ENCODE data around the gene SRP9. TPM values are rescaled to one million over a fixed set of nuclear protein-coding genes. Genes with fewer than 3 reads are reported as not detected.
"Not testable (repeated sequence)": the region's sequence is repeated elsewhere in the genome, so short reads cannot be mapped to it uniquely, and the experiment has no call there.

SRP9 gene
- total and polyA plus RNA-seq, 4 experiments from 2014 or later: 141 to 500 (median 220) TPM

- Mint-ChIP-seq H3K4me1 (peaks cover 0 to 38% (median 27%) of the 10 kb centered on the region in 4 donors), H3K27me3 (no peaks in the 10 kb centered on the region), H3K27ac (no peak overlapping the region), H3K4me3 (no peak overlapping the region), H3K9me3 (no peaks in the 10 kb centered on the region), H3K36me3 (peaks cover 20 to 21% of the 10 kb centered on the region in 2 donors)
- H3K4me3 ChIP-seq (ENCODE audit: low read length in 2 of 2): peak overlapping the region; percentile 68 to 94
- H3K27ac ChIP-seq (ENCODE audit: low read depth, low read length): peak overlapping the region; percentile 94
- no peaks in the 10 kb centered on the region for H3K9me3 ChIP-seq (ENCODE audit: control insufficient read depth in 1 of 2, low read length in 2 of 2)
- CTCF ChIA-PET (ENCODE audit: partially characterized antibody): interaction anchor here (0.7 to 3.4 kb wide), 19 partner anchors 9 to 309 kb away, joined by 3 to 27 read pairs (median 4); partner anchors contain the start of genes EPHX1, PYCR2 and TMEM63A
- intact Hi-C loops (cut with micrococcal nuclease): loop anchor here (1.0 to 5.0 kb wide), 5 partner anchors 69 to 351 kb away; partner anchors contain the start of gene LBR
- POLR2A ChIA-PET (ENCODE audit: partially characterized antibody): interaction anchor here (0.9 to 4.3 kb wide), 47 partner anchors 9 to 630 kb away, joined by 3 to 78 read pairs (median 7); partner anchors contain the start of genes EPHX1, H3-3A, LBR and PARP1
- no peaks in the 10 kb centered on the region for H3K27me3 ChIP-seq (ENCODE audit: insufficient read depth, low read length)
- peaks cover under 1% of the 10 kb centered on the region for H3K36me3 ChIP-seq (ENCODE audit: insufficient read depth, low read length)
- peaks cover 62% of the 10 kb centered on the region for H3K4me1 ChIP-seq (ENCODE audit: insufficient read depth, low read length)
- DNase-seq: no peak
These were observed 677 bp downstream of the SRP9 start for GRCh38 chr1:225778337-225778669.

DNA sequence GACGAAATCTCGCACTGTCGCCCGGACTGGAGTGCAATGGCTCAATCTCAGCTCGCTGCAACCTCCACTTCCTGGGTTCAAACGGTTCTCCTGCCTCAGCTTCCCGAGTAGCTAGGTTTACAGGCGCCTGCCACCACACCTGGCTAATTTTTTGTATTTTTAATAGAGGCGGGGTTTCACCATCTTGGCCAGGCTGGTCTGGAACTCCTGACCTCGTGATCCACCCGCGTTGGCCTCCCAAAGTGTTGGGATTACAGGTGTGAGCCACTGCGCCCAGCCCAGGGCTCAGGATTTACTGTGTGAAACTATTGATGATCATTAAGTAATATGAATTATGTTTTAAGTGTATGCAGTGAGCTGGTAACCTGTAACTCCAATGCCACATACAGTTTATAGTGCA lies 1.5 kb downstream of the SRP9 start:
- H3K36me3 ChIP-seq (ENCODE audit: insufficient read depth, low read length); H3K9me3 Mint-ChIP-seq; H3K27me3 ChIP-seq (ENCODE audit: insufficient read depth, low read length); H3K27ac Mint-ChIP-seq; H3K9me3 ChIP-seq (ENCODE audit: control insufficient read depth in 1 of 2, low read length in 2 of 2); DNase-seq; H3K27me3 Mint-ChIP-seq: not testable (repeated sequence)
- H3K36me3 Mint-ChIP-seq: peaks cover 26 to 28% of the 10 kb centered on the region in 2 donors
- peak overlapping the region; percentile 94 for H3K27ac ChIP-seq (ENCODE audit: low read depth, low read length)
- H3K4me3 ChIP-seq (ENCODE audit: low read length in 2 of 2): peak overlapping the region in 1 of 2 donors; percentile 94
- peaks cover 68% of the 10 kb centered on the region for H3K4me1 ChIP-seq (ENCODE audit: insufficient read depth, low read length)
- intact Hi-C loops (cut with micrococcal nuclease): loop anchor here (5.0 kb wide), 4 partner anchors 68 to 352 kb away; partner anchors contain the start of gene LBR
- CTCF ChIA-PET (ENCODE audit: partially characterized antibody): interaction anchor here (0.9 to 3.4 kb wide), 8 partner anchors 18 to 347 kb away, joined by 3 to 27 read pairs (median 4); partner anchors contain the start of gene EPHX1
- peaks cover 8 to 46% (median 31%) of the 10 kb centered on the region in 4 donors for H3K4me1 Mint-ChIP-seq
- POLR2A ChIA-PET (ENCODE audit: partially characterized antibody): interaction anchor here (0.9 to 4.3 kb wide), 16 partner anchors 8 to 283 kb away, joined by 3 to 78 read pairs (median 17); partner anchors contain the start of genes H3-3A, PYCR2, SDE2 and TMEM63A
- H3K4me3 Mint-ChIP-seq: peak overlapping the region in 1 of 8 donors; percentile 28

DNA sequence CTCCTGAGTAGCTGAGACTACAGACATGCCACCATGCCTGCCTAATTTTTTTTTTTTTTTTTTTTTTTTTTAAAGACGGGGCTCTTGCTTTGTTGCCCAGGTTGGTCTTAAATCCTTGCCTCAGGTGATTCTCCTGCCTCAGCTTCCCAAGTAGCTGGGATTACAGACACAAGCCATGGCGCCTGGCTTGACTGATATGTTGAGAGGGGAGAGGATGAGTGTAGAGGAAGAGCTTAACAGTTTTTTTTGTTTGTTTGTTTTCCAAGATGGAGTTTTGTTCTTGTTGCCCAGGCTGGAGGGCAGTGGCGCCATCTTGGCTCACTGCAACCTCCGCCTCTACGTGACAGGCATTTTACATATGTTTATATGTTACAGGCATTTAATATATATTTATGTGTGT lies 2.5 kb downstream of the SRP9 start:
- ChIA-PET CTCF (ENCODE audit: partially characterized antibody) (interaction anchor here (0.7 to 3.4 kb wide), 7 partner anchors 13 to 130 kb away, joined by 3 to 27 read pairs (median 3); no protein-coding TSS in a partner anchor), POLR2A (ENCODE audit: partially characterized antibody) (interaction anchor here (1.0 to 4.3 kb wide), 5 partner anchors 12 to 143 kb away, joined by 3 to 78 read pairs (median 61); partner anchors contain the start of genes PYCR2 and TMEM63A)
- Histone ChIP-seq H3K27ac (ENCODE audit: low read depth, low read length) (no peak overlapping the region), H3K36me3 (ENCODE audit: insufficient read depth, low read length) (peaks cover 7% of the 10 kb centered on the region), H3K4me1 (ENCODE audit: insufficient read depth, low read length) (peaks cover 68% of the 10 kb centered on the region), H3K9me3 (ENCODE audit: control insufficient read depth in 1 of 2, low read length in 2 of 2) (no peaks in the 10 kb centered on the region), H3K27me3 (ENCODE audit: insufficient read depth, low read length) (no peaks in the 10 kb centered on the region), H3K4me3 (ENCODE audit: low read length in 2 of 2) (no peak overlapping the region)
- intact Hi-C loops (cut with micrococcal nuclease): no loop called here
- no peaks in the 10 kb centered on the region for H3K27me3 Mint-ChIP-seq
- H3K4me1 Mint-ChIP-seq: peaks cover 8 to 46% (median 31%) of the 10 kb centered on the region in 4 donors
- peak overlapping the region in 3 of 7 donors; percentile 48 to 81 (median 70) for H3K27ac Mint-ChIP-seq
- H3K9me3 Mint-ChIP-seq: no peaks in the 10 kb centered on the region
- peaks cover 23 to 30% of the 10 kb centered on the region in 2 donors for H3K36me3 Mint-ChIP-seq
- H3K4me3 Mint-ChIP-seq: peak overlapping the region in 7 of 8 donors; percentile 27 to 62 (median 57)
- no peak for DNase-seq

DNA sequence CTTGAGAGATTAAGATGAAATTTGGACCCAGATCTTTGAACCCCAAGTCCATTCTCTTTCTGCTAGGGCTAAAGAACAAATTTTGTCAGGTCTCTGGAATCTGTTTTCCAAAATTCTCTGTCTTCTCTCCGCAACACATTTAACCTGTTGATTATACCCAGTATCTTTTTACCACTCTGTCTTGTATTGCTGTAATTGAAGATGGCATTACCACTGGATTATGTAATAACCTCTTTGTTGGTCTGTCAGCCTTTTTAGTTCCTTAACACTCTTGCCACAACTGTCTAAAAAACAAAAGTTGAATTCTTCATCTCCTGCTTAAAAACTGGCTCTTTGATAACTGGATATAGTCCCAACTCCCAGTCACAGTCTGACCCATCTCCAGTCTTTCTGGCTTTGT lies 3.0 kb downstream of the SRP9 start:
- no peak overlapping the region for H3K4me3 ChIP-seq (ENCODE audit: low read length in 2 of 2)
- peaks cover 68% of the 10 kb centered on the region for H3K4me1 ChIP-seq (ENCODE audit: insufficient read depth, low read length)
- H3K27me3 ChIP-seq (ENCODE audit: insufficient read depth, low read length): no peaks in the 10 kb centered on the region
- peaks cover 23 to 33% of the 10 kb centered on the region in 2 donors for H3K36me3 Mint-ChIP-seq
- no peak overlapping the region for H3K27ac ChIP-seq (ENCODE audit: low read depth, low read length)
- no peaks in the 10 kb centered on the region for H3K27me3 Mint-ChIP-seq
- POLR2A ChIA-PET (ENCODE audit: partially characterized antibody): interaction anchor here (3.8 to 4.3 kb wide), 4 partner anchors 11 to 143 kb away, joined by 28 to 78 read pairs (median 62); partner anchors contain the start of genes PYCR2 and TMEM63A
- H3K27ac Mint-ChIP-seq: peak overlapping the region; percentile 2 to 91 (median 65)
- no peaks in the 10 kb centered on the region for H3K9me3 ChIP-seq (ENCODE audit: control insufficient read depth in 1 of 2, low read length in 2 of 2)
- no peaks in the 10 kb centered on the region for H3K9me3 Mint-ChIP-seq
- peak overlapping the region; percentile 7 to 64 (median 44) for H3K4me3 Mint-ChIP-seq
- DNase-seq: no peak
- intact Hi-C loops (cut with micrococcal nuclease): no loop called here
- H3K36me3 ChIP-seq (ENCODE audit: insufficient read depth, low read length): peaks cover 8% of the 10 kb centered on the region
- H3K4me1 Mint-ChIP-seq: peaks cover 8 to 46% (median 31%) of the 10 kb centered on the region in 4 donors
- CTCF ChIA-PET (ENCODE audit: partially characterized antibody): interaction anchor here (1.0 to 1.1 kb wide), 2 partner anchors 64 to 96 kb away, joined by 3 read pairs; no protein-coding TSS in a partner anchor

DNA sequence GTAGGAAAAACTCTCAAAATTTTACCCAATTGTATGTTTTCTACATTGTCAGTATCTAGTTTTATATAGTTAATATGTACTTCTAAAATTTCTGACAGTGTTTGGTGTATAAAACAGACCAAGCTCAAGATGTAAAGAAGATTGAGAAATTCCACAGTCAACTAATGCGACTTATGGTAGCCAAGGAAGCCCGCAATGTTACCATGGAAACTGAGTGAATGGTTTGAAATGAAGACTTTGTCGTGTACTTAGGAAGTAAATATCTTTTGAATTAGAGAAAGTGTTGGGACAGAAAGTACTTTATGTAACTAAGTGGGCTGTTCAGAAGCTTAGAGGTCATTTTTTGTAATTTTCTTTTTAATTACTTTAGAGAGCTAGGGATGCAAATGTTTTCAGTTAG lies 11.5 kb downstream of the SRP9 start:
- H3K27me3 Mint-ChIP-seq; H3K4me3 ChIP-seq (ENCODE audit: low read length in 2 of 2); H3K27ac Mint-ChIP-seq; H3K4me1 ChIP-seq (ENCODE audit: insufficient read depth, low read length); intact Hi-C loops (cut with micrococcal nuclease); H3K27me3 ChIP-seq (ENCODE audit: insufficient read depth, low read length); H3K9me3 Mint-ChIP-seq; CTCF ChIA-PET (ENCODE audit: partially characterized antibody); H3K27ac ChIP-seq (ENCODE audit: low read depth, low read length); H3K9me3 ChIP-seq (ENCODE audit: control insufficient read depth in 1 of 2, low read length in 2 of 2); H3K4me3 Mint-ChIP-seq; DNase-seq: not testable (repeated sequence)
- H3K36me3 ChIP-seq (ENCODE audit: insufficient read depth, low read length): peaks cover 42% of the 10 kb centered on the region
- POLR2A ChIA-PET (ENCODE audit: partially characterized antibody): interaction anchor here (3.0 kb wide), 1 partner anchor 11 kb away, joined by 17 read pairs; the partner anchor contains the start of gene SRP9
- Mint-ChIP-seq H3K4me1 (peaks cover 9 to 21% (median 13%) of the 10 kb centered on the region in 4 donors), H3K36me3 (peaks cover 57 to 59% of the 10 kb centered on the region in 2 donors)

- H3K4me1 ChIP-seq (ENCODE audit: insufficient read depth, low read length): no peaks in the 10 kb centered on the region
- no peak for DNase-seq
- Mint-ChIP-seq H3K4me3 (no peak overlapping the region), H3K36me3 (peaks cover 30 to 36% of the 10 kb centered on the region in 2 donors), H3K9me3 (peaks cover 0 to 3% (median 0%) of the 10 kb centered on the region in 8 donors), H3K27me3 (no peaks in the 10 kb centered on the region), H3K4me1 (peaks cover 0 to 7% (median 2%) of the 10 kb centered on the region in 4 donors), H3K27ac (no peak overlapping the region)
- POLR2A ChIA-PET (ENCODE audit: partially characterized antibody): interaction anchor here (0.6 kb wide), 1 partner anchor 39 kb away, joined by 4 read pairs; no protein-coding TSS in a partner anchor
- H3K4me3 ChIP-seq (ENCODE audit: low read length in 2 of 2): no peak overlapping the region
- no peaks in the 10 kb centered on the region for H3K9me3 ChIP-seq (ENCODE audit: control insufficient read depth in 1 of 2, low read length in 2 of 2)
- H3K27ac ChIP-seq (ENCODE audit: low read depth, low read length): no peak overlapping the region
- H3K36me3 ChIP-seq (ENCODE audit: insufficient read depth, low read length): peaks cover 7% of the 10 kb centered on the region
- intact Hi-C loops (cut with micrococcal nuclease): no loop called here
- CTCF ChIA-PET (ENCODE audit: partially characterized antibody): no interaction called here
- no peaks in the 10 kb centered on the region for H3K27me3 ChIP-seq (ENCODE audit: insufficient read depth, low read length)
These were observed 17.3 kb downstream of the SRP9 start for GRCh38 chr1:225794954-225795353.

GRCh38 chr1:225796097-225796496 lies 18.5 kb downstream of the SRP9 start:
- H3K27me3 Mint-ChIP-seq; intact Hi-C loops (cut with micrococcal nuclease); H3K4me3 Mint-ChIP-seq; H3K27me3 ChIP-seq (ENCODE audit: insufficient read depth, low read length); H3K9me3 Mint-ChIP-seq; DNase-seq; POLR2A ChIA-PET (ENCODE audit: partially characterized antibody); H3K27ac Mint-ChIP-seq; H3K27ac ChIP-seq (ENCODE audit: low read depth, low read length); H3K4me1 ChIP-seq (ENCODE audit: insufficient read depth, low read length); H3K36me3 ChIP-seq (ENCODE audit: insufficient read depth, low read length); H3K9me3 ChIP-seq (ENCODE audit: control insufficient read depth in 1 of 2, low read length in 2 of 2); H3K4me3 ChIP-seq (ENCODE audit: low read length in 2 of 2); H3K4me1 Mint-ChIP-seq: not testable (repeated sequence)
- CTCF ChIA-PET (ENCODE audit: partially characterized antibody): interaction anchor here (1.1 kb wide), 1 partner anchor 17 kb away, joined by 3 read pairs; no protein-coding TSS in a partner anchor
- peaks cover 23 to 26% of the 10 kb centered on the region in 2 donors for H3K36me3 Mint-ChIP-seq

Measured in CD4-positive, alpha-beta memory T cell (primary cell).